Non-pigmented ciliary epithelial cell (primary cell): ENCODE data around the gene EPN1.

Experiments used
- DNase-seq: peaks from one replicate; pipeline ENCODE4 v3.0.0-alpha.2; 2010; ENCODE audit warnings: low read depth

EPN1 gene

GRCh38 chr19:55660991-55661390 lies 14.0 kb upstream of the EPN1 start:
- no peak for DNase-seq

GRCh38 chr19:55661826-55662225 lies 13.2 kb upstream of the EPN1 start:
- no peak for DNase-seq

- no peak for DNase-seq
Measured at GRCh38 chr19:55663846-55664536, 11.0 kb upstream of the EPN1 start.

- DNase-seq, result no peak
Measured at GRCh38 chr19:55666343-55667005, 8.6 kb upstream of the EPN1 start.

GRCh38 chr19:55667006-55667381 lies 8.0 kb upstream of the EPN1 start:
- DNase-seq, result no peak

- no peak for DNase-seq
Measured at GRCh38 chr19:55667511-55667910, 7.5 kb upstream of the EPN1 start.

GRCh38 chr19:55667958-55668357 lies 7.1 kb upstream of the EPN1 start:
- no peak for DNase-seq

- no peak for DNase-seq
Measured at GRCh38 chr19:55668603-55669348, 6.2 kb upstream of the EPN1 start.

GRCh38 chr19:55669418-55670279 lies 5.4 kb upstream of the EPN1 start:
- no peak for DNase-seq

- no peak for DNase-seq
Measured at GRCh38 chr19:55670280-55671053, 4.6 kb upstream of the EPN1 start.

GRCh38 chr19:55671054-55671378 lies 4.0 kb upstream of the EPN1 start:
- no peak for DNase-seq

GRCh38 chr19:55672418-55672817 lies 2.6 kb upstream of the EPN1 start:
- DNase-seq, result no peak

GRCh38 chr19:55673465-55673864 lies 1.6 kb upstream of the EPN1 start:
- no peak for DNase-seq

- DNase-seq, result no peak
Measured at GRCh38 chr19:55673889-55674288, 1.1 kb upstream of the EPN1 start.

GRCh38 chr19:55674459-55674840 lies 576 bp upstream of the EPN1 start:
- no peak for DNase-seq

- no peak for DNase-seq
Measured at GRCh38 chr19:55675661-55676354, 782 bp downstream of the EPN1 start.

- no peak for DNase-seq
Measured at GRCh38 chr19:55676383-55676782, 1.4 kb downstream of the EPN1 start.

- no peak for DNase-seq
Measured at GRCh38 chr19:55676889-55677505, 2.0 kb downstream of the EPN1 start.

GRCh38 chr19:55677572-55678028 lies 2.6 kb downstream of the EPN1 start:
- DNase-seq, result no peak

- no peak for DNase-seq
Measured at GRCh38 chr19:55678121-55678671, 3.2 kb downstream of the EPN1 start.
